HG02885 (cell line): ENCODE measurements around the gene RNF183.

Experiments
- ATAC-seq: cut with Tn5 transposase; IDR thresholded peaks from one replicate; pipeline ENCODE4 v1.9.1; 2021; ENCODE audit warnings: mild to moderate bottlenecking; ENCODE audit not compliant: unreplicated experiment, poor library complexity

RNF183 gene, protein sequence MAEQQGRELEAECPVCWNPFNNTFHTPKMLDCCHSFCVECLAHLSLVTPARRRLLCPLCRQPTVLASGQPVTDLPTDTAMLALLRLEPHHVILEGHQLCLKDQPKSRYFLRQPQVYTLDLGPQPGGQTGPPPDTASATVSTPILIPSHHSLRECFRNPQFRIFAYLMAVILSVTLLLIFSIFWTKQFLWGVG

DNA sequence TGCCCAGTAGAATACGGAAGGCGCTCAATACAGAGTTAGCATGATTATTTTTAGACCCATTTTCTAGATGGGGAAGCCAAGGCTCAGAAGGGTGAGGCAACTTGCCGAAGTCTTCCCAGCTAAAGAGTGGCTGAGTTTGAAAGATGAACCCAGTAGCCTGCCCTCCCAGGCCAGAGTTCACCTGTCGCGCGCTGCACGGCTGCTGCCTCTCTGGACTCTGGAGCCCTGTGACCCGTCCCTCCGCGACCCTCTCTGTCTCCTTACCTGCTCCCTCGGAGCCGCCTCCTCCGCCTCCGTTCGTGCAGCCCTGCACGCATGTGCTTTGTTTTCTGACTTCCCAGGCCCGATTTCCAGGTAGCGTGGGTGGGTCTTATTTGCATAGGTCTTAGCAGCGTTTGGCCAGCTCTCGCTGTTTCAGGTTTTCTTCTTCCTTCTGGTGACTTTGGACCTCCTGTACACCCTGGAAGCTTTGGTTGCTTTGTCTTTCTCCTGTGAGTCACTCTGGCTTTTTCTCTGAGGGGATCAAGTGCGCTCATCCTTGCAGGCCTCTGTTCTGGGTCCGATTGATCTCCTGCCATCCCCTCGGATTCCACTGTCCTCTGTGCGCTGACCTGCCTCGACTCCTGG, at the start of gene RNF183:
TSS of gene RNF183 (minus strand) at position 585 of the 627 bp plus-strand sequence. CDS start 5,192 bp downstream, outside the sequence.
- no peak for ATAC-seq

DNA sequence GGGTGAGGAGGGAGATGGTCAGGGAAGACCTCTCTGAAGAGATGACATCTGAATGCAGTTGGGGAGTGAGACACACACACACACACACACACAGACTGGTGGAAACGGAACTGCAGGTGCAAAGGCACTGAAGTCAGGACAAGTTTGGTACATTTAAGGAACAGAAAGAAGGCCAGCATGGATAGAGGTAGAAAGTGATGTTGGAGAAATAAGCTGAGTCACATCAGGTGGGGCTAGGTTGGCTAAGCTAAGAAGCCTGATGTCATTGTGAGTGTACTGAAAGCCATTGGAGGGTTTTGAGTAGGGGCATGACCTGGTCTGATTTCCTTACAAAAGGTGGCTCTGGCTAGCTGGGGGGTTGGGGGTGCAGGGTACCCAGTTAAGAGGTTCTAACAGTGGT, 49.2 kb upstream of the RNF183 start:
- ATAC-seq: no peak

GRCh38 chr9:113352006-113352405, 48.8 kb upstream of the RNF183 start:
- ATAC-seq: no peak

GRCh38 chr9:113350937-113351336, 47.8 kb upstream of the RNF183 start:
- ATAC-seq: no peak

GRCh38 chr9:113350107-113350661, 47.0 kb upstream of the RNF183 start:
- no peak for ATAC-seq

DNA sequence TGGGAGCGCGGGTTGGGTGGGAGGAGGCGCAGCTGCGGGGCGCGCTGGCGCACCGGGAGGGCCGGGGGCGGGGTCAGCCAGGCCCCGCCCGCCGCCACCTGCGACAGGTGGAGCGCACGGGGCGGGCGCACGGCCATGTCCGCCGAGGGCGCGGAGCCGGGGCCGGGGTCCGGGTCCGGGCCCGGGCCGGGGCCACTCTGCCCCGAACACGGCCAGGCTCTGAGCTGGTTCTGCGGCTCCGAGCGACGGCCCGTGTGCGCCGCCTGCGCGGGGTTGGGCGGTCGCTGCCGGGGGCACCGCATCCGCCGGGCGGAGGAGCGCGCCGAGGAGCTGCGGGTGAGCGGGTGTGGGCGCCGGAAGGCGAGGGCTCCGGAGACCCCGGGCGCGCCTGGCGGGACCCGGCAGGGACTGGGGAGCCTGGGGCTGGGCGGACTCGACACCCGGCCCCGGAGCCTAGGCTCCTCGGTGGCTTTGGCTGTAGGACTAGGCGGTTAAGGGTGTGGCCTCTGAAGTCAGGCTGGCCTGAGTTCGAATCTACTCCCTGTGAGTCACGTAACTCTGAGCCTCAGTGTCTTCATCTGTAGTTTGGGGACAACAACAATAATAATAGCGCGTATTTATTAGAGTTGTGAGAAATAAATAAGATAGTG, 46.4 kb upstream of the RNF183 start, which contains the start of gene BSPRY:
TSS of gene BSPRY (plus strand) at position 97 of the 650 bp plus-strand sequence. CDS start at position 136, 39 bp downstream.
- peak; percentile 56 for ATAC-seq

DNA sequence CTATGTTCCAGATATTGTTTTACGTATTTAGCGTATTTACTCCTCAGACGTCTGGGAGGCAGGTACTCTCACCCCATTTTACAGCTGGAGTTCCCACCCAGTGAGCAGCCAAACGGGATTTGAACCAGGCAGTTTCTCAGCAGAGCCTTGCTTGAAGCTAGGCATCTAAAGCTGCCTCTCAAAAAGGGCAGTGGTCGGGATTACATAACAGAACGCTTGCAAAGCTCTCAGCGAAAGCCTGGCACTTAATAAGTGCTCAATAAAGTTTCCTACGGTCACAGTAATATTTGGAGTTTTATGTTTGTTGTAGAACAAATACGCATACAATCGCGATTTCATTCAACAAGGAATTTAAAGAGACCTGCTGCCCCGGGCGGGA, 45.9 kb upstream of the RNF183 start:
- no peak for ATAC-seq

DNA sequence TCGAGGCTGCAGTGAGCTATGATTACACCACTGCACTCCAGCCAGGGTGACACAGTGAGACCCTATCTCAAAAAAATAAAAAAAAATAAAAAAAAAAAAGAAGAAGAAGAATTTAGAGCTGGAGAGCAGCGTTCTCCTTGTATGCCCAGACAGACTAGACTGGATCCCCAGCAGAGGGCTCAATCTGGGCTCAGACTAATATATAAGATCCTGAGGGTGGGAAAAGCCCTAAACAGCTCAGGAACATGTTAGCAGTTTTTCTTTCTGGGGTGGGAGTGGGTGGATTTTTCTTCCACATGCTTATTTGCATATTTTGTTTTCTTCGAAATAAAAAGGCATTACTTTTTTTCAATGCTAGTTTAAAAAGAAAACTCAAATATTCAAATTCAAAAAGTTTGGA, 45.3 kb upstream of the RNF183 start:
- no peak for ATAC-seq

GRCh38 chr9:113345671-113346070, 42.5 kb upstream of the RNF183 start:
- ATAC-seq: no peak

DNA sequence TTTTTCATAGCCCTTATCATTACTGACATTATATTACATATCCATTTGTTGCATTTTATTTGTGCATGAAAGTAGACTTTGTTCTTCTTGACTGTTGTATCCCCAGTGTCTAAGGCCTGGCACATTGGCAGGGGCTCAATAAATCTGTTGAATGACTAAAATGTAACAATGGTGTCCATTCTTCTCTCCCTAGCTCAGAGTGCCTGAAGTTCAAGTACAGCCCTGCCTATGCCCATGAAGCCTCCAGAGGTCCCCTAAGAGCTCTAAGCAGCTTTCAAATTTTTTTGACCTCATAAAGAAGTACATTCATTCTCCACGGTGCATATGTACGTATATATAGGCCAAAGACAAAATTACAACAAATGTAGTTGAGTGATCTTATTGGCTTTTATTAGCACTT, 42.0 kb upstream of the RNF183 start:
- ATAC-seq: no peak

- no peak for ATAC-seq
Observed at GRCh38 chr9:113343732-113344231, 40.6 kb upstream of the RNF183 start.

GRCh38 chr9:113341712-113342410, 38.7 kb upstream of the RNF183 start:
- ATAC-seq: no peak

GRCh38 chr9:113340011-113340699, 37.0 kb upstream of the RNF183 start, which contains the start of gene WDR31:
Gene WDR31 (minus strand): TSS chr9:113340275. CDS start chr9:113332022, 8,253 bp downstream.
- ATAC-seq: peak; percentile 99

- ATAC-seq: no peak
Observed at GRCh38 chr9:113337714-113338113, 34.5 kb upstream of the RNF183 start.

- ATAC-seq: no peak
Observed at GRCh38 chr9:113331780-113332179, 28.6 kb upstream of the RNF183 start.

GRCh38 chr9:113328045-113328782, 25.0 kb upstream of the RNF183 start:
- no peak for ATAC-seq

- no peak for ATAC-seq
Observed at GRCh38 chr9:113326230-113326629, 23.1 kb upstream of the RNF183 start.

DNA sequence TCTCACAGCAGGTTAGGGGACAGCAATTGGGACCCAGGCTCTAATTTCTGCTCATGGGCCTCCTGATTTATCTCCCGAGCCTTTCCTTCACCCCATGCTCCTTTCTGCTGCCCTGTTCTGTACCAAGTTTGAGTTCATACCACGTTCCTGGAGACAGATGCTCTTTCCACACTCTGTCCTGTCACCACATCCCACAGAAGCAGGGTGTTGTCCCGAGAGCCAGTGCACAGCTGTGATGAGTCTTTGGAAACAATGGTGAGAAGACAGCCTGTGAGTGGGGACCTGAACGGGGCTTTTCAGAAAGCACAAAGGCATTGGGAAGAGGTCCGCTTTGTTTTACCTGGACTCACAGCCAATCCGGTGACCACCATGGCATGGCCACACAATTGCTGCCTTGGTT, 19.5 kb upstream of the RNF183 start:
- ATAC-seq: no peak

DNA sequence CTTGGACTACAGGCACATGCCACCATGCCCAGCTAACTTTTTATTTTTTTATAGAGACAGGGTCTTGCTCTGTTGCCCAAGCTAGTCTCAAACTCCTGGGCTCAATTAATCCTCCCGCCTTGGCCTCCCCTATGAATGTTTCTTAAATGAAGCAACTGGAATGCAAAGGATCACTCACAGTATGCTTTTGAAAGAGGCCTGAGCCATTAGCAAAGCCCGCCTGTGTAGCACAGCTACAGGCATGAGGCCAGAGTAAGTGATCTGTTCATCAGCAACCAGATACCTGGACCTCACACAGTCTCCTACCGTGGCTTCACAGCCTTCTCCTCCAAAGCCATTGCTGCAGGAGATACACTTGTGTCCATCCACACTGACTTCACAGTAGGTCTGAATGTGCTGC, 16.9 kb upstream of the RNF183 start:
- ATAC-seq: no peak
